Measurements from ENCODE around the gene ANKS1B. TPM values are rescaled to one million over a fixed set of nuclear protein-coding genes. Genes with fewer than 3 reads are reported as not detected.

The ANKS1B gene
- total and polyA plus RNA-seq, 4 experiments from 2014 or later: 0.28 to 0.55 TPM; not detected in 2

- H3K27me3 Mint-ChIP-seq: peaks cover 4 to 12% of the 10 kb centered on the region in 2 donors
- CTCF ChIA-PET (ENCODE audit: partially characterized antibody): interaction anchor here (1.4 kb wide), 1 partner anchor 9 kb away, joined by 3 read pairs; no protein-coding TSS in a partner anchor
- Histone ChIP-seq H3K27me3 (ENCODE audit: insufficient read depth, low read length) (no peaks in the 10 kb centered on the region), H3K27ac (ENCODE audit: low read depth, low read length) (no peak overlapping the region), H3K4me1 (ENCODE audit: insufficient read depth, low read length) (no peaks in the 10 kb centered on the region), H3K4me3 (ENCODE audit: low read length in 2 of 2) (no peak overlapping the region), H3K36me3 (ENCODE audit: insufficient read depth, low read length) (no peaks in the 10 kb centered on the region), H3K9me3 (ENCODE audit: control insufficient read depth in 1 of 2, low read length in 2 of 2) (no peaks in the 10 kb centered on the region)
- no peak overlapping the region for H3K4me3 Mint-ChIP-seq
- H3K9me3 Mint-ChIP-seq: peaks cover 0 to 5% (median under 1%) of the 10 kb centered on the region in 8 donors
- DNase-seq: no peak
- no peak overlapping the region for H3K27ac Mint-ChIP-seq
- H3K36me3 Mint-ChIP-seq: no peaks in the 10 kb centered on the region
- POLR2A ChIA-PET (ENCODE audit: partially characterized antibody): no interaction called here
- no peaks in the 10 kb centered on the region for H3K4me1 Mint-ChIP-seq
- intact Hi-C loops (cut with micrococcal nuclease): no loop called here
Observed at GRCh38 chr12:98954506-98954905, 1030.2 kb downstream of the ANKS1B start.

GRCh38 chr12:98951406-98951805, 1033.3 kb downstream of the ANKS1B start:
- Histone ChIP-seq H3K4me3 (ENCODE audit: low read length in 2 of 2) (no peak overlapping the region), H3K9me3 (ENCODE audit: control insufficient read depth in 1 of 2, low read length in 2 of 2) (no peaks in the 10 kb centered on the region), H3K27ac (ENCODE audit: low read depth, low read length) (no peak overlapping the region), H3K4me1 (ENCODE audit: insufficient read depth, low read length) (no peaks in the 10 kb centered on the region), H3K36me3 (ENCODE audit: insufficient read depth, low read length) (no peaks in the 10 kb centered on the region), H3K27me3 (ENCODE audit: insufficient read depth, low read length) (no peaks in the 10 kb centered on the region)
- intact Hi-C loops (cut with micrococcal nuclease): no loop called here
- ChIA-PET POLR2A (ENCODE audit: partially characterized antibody) (no interaction called here), CTCF (ENCODE audit: partially characterized antibody) (no interaction called here)
- Mint-ChIP-seq H3K9me3 (peaks cover 0 to 4% (median 0%) of the 10 kb centered on the region in 8 donors), H3K4me1 (no peaks in the 10 kb centered on the region), H3K27me3 (peaks cover 4 to 8% of the 10 kb centered on the region in 2 donors), H3K36me3 (no peaks in the 10 kb centered on the region), H3K27ac (no peak overlapping the region), H3K4me3 (no peak overlapping the region)
- DNase-seq: no peak

GRCh38 chr12:98948343-98948949, 1036.3 kb downstream of the ANKS1B start:
- Histone ChIP-seq H3K27me3 (ENCODE audit: insufficient read depth, low read length) (no peaks in the 10 kb centered on the region), H3K9me3 (ENCODE audit: control insufficient read depth in 1 of 2, low read length in 2 of 2) (no peaks in the 10 kb centered on the region), H3K36me3 (ENCODE audit: insufficient read depth, low read length) (no peaks in the 10 kb centered on the region), H3K27ac (ENCODE audit: low read depth, low read length) (no peak overlapping the region), H3K4me1 (ENCODE audit: insufficient read depth, low read length) (no peaks in the 10 kb centered on the region), H3K4me3 (ENCODE audit: low read length in 2 of 2) (no peak overlapping the region)
- Mint-ChIP-seq H3K36me3 (no peaks in the 10 kb centered on the region), H3K4me3 (no peak overlapping the region), H3K9me3 (peaks cover 0 to 1% (median 0%) of the 10 kb centered on the region in 8 donors), H3K27me3 (peaks cover 4 to 6% of the 10 kb centered on the region in 2 donors), H3K27ac (no peak overlapping the region), H3K4me1 (no peaks in the 10 kb centered on the region)
- intact Hi-C loops (cut with micrococcal nuclease): no loop called here
- POLR2A ChIA-PET (ENCODE audit: partially characterized antibody): no interaction called here
- CTCF ChIA-PET (ENCODE audit: partially characterized antibody): interaction anchor here (1.8 kb wide), 1 partner anchor 10 kb away, joined by 4 read pairs; no protein-coding TSS in a partner anchor
- DNase-seq: no peak

GRCh38 chr12:98945864-98946263, 1038.9 kb downstream of the ANKS1B start:
- Histone ChIP-seq H3K36me3 (ENCODE audit: insufficient read depth, low read length) (no peaks in the 10 kb centered on the region), H3K27me3 (ENCODE audit: insufficient read depth, low read length) (no peaks in the 10 kb centered on the region), H3K9me3 (ENCODE audit: control insufficient read depth in 1 of 2, low read length in 2 of 2) (no peaks in the 10 kb centered on the region), H3K4me3 (ENCODE audit: low read length in 2 of 2) (no peak overlapping the region), H3K4me1 (ENCODE audit: insufficient read depth, low read length) (no peaks in the 10 kb centered on the region), H3K27ac (ENCODE audit: low read depth, low read length) (no peak overlapping the region)
- no peak for DNase-seq
- no peak overlapping the region for H3K4me3 Mint-ChIP-seq
- no peak overlapping the region for H3K27ac Mint-ChIP-seq
- ChIA-PET CTCF (ENCODE audit: partially characterized antibody) (interaction anchor here (1.2 kb wide), 1 partner anchor 9 kb away, joined by 3 read pairs; no protein-coding TSS in a partner anchor), POLR2A (ENCODE audit: partially characterized antibody) (no interaction called here)
- H3K27me3 Mint-ChIP-seq: peaks cover 2 to 3% of the 10 kb centered on the region in 2 donors
- H3K36me3 Mint-ChIP-seq: no peaks in the 10 kb centered on the region
- peaks cover 0 to 2% (median 0%) of the 10 kb centered on the region in 8 donors for H3K9me3 Mint-ChIP-seq
- intact Hi-C loops (cut with micrococcal nuclease): no loop called here
- no peaks in the 10 kb centered on the region for H3K4me1 Mint-ChIP-seq

- intact Hi-C loops (cut with micrococcal nuclease): no loop called here
Observed at GRCh38 chr12:98939926-98940325, 1044.8 kb downstream of the ANKS1B start.

GRCh38 chr12:98939350-98939749, 1045.4 kb downstream of the ANKS1B start:
- CTCF ChIA-PET (ENCODE audit: partially characterized antibody): no interaction called here
- no peak overlapping the region for H3K4me3 ChIP-seq (ENCODE audit: low read length in 2 of 2)
- H3K9me3 Mint-ChIP-seq: peaks cover 0 to 5% (median 2%) of the 10 kb centered on the region in 8 donors
- POLR2A ChIA-PET (ENCODE audit: partially characterized antibody): no interaction called here
- H3K4me1 Mint-ChIP-seq: no peaks in the 10 kb centered on the region
- no peaks in the 10 kb centered on the region for H3K9me3 ChIP-seq (ENCODE audit: control insufficient read depth in 1 of 2, low read length in 2 of 2)
- H3K27ac Mint-ChIP-seq: no peak overlapping the region
- H3K27me3 Mint-ChIP-seq: peaks cover 9 to 15% of the 10 kb centered on the region in 2 donors
- H3K4me3 Mint-ChIP-seq: no peak overlapping the region
- no peaks in the 10 kb centered on the region for H3K4me1 ChIP-seq (ENCODE audit: insufficient read depth, low read length)
- DNase-seq: no peak
- H3K27ac ChIP-seq (ENCODE audit: low read depth, low read length): no peak overlapping the region
- H3K36me3 ChIP-seq (ENCODE audit: insufficient read depth, low read length): no peaks in the 10 kb centered on the region
- H3K36me3 Mint-ChIP-seq: no peaks in the 10 kb centered on the region
- no peaks in the 10 kb centered on the region for H3K27me3 ChIP-seq (ENCODE audit: insufficient read depth, low read length)
- intact Hi-C loops (cut with micrococcal nuclease): no loop called here

More at GRCh38 chr12:98939926-98940325, 1044.8 kb downstream of the ANKS1B start:
- Mint-ChIP-seq H3K36me3 (no peaks in the 10 kb centered on the region), H3K4me1 (no peaks in the 10 kb centered on the region), H3K27me3 (peaks cover 9 to 15% of the 10 kb centered on the region in 2 donors), H3K4me3 (no peak overlapping the region), H3K9me3 (peaks cover 0 to 5% (median 2%) of the 10 kb centered on the region in 8 donors), H3K27ac (no peak overlapping the region)
- H3K27ac ChIP-seq (ENCODE audit: low read depth, low read length): no peak overlapping the region
- H3K4me3 ChIP-seq (ENCODE audit: low read length in 2 of 2): no peak overlapping the region
- no peaks in the 10 kb centered on the region for H3K27me3 ChIP-seq (ENCODE audit: insufficient read depth, low read length)
- DNase-seq: no peak
- no peaks in the 10 kb centered on the region for H3K9me3 ChIP-seq (ENCODE audit: control insufficient read depth in 1 of 2, low read length in 2 of 2)
- no peaks in the 10 kb centered on the region for H3K36me3 ChIP-seq (ENCODE audit: insufficient read depth, low read length)
- ChIA-PET POLR2A (ENCODE audit: partially characterized antibody) (no interaction called here), CTCF (ENCODE audit: partially characterized antibody) (interaction anchor here (0.6 kb wide), 1 partner anchor 706 kb away, joined by 4 read pairs; no protein-coding TSS in a partner anchor)
- no peaks in the 10 kb centered on the region for H3K4me1 ChIP-seq (ENCODE audit: insufficient read depth, low read length)

- Histone ChIP-seq H3K36me3 (ENCODE audit: insufficient read depth, low read length) (no peaks in the 10 kb centered on the region), H3K27ac (ENCODE audit: low read depth, low read length) (no peak overlapping the region), H3K4me3 (ENCODE audit: low read length in 2 of 2) (no peak overlapping the region), H3K27me3 (ENCODE audit: insufficient read depth, low read length) (no peaks in the 10 kb centered on the region), H3K4me1 (ENCODE audit: insufficient read depth, low read length) (no peaks in the 10 kb centered on the region), H3K9me3 (ENCODE audit: control insufficient read depth in 1 of 2, low read length in 2 of 2) (no peaks in the 10 kb centered on the region)
- ChIA-PET CTCF (ENCODE audit: partially characterized antibody) (no interaction called here), POLR2A (ENCODE audit: partially characterized antibody) (no interaction called here)
- peaks cover 10 to 13% of the 10 kb centered on the region in 2 donors for H3K27me3 Mint-ChIP-seq
- no peak for DNase-seq
- H3K27ac Mint-ChIP-seq: no peak overlapping the region
- H3K4me1 Mint-ChIP-seq: no peaks in the 10 kb centered on the region
- intact Hi-C loops (cut with micrococcal nuclease): no loop called here
- H3K4me3 Mint-ChIP-seq: no peak overlapping the region
- peaks cover 0 to 5% (median 1%) of the 10 kb centered on the region in 8 donors for H3K9me3 Mint-ChIP-seq
- H3K36me3 Mint-ChIP-seq: no peaks in the 10 kb centered on the region
Observed at GRCh38 chr12:98935847-98936246, 1048.9 kb downstream of the ANKS1B start.

Data from CD4-positive, alpha-beta memory T cell (primary cell).